AML-193 (cell line): ENCODE measurements around the gene WASL.
"Not testable (repeated sequence)": the region's sequence is repeated elsewhere in the genome, so short reads cannot be mapped to it uniquely, and the experiment has no call there.

ENCODE experiments used
- DNase-seq, 2 experiments: peaks; one replicate each; lab custom pipeline; 2025; lab: John Stamatoyannopoulos, UW

Gene WASL

GRCh38 chr7:123769371-123769770 is 20.6 kb upstream of the WASL start:
- DNase-seq: no peak

DNA sequence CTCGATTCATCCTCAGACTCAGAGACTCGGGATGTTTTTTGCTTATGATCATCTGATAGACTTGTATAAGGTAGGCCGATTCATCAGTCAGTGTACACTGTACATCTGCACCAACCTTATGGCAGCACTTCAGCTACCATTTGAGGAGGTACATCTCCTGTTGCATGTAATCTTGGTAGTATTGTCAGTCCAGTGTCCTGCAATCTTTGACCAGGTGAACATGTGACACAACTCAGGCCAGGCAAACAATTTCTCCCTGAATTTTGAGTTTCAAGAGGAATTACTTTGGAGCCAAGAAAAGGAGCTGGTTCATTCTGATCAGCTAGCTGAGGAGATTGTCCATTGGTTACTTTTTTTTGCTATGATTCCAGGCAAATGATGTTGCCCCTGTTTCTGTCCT is 19.7 kb upstream of the WASL start:
- DNase-seq: no peak

- no peak for DNase-seq
Observed at GRCh38 chr7:123763191-123763661, 14.4 kb upstream of the WASL start.

DNA sequence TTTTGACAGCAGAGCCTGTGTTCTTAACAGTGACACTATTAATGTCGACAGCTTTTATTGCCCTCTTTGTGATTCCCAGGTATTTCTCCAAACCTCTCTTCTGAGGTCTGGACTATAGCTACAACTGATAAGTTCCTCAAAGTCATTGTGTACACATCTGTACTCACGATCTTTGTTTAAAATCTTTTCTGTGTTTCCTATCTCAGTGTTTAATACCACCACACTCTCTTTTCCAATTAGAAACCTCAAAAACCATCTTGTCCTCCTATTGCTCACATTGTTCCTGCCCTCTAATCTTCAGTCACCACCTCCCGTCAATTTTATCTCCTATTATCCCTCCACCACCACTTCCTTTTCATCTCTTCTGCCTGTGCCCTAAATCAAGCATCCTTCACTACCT is 12.9 kb upstream of the WASL start:
- no peak for DNase-seq

GRCh38 chr7:123757095-123757494 is 8.3 kb upstream of the WASL start:
- no peak for DNase-seq

GRCh38 chr7:123755338-123755737 is 6.5 kb upstream of the WASL start:
- no peak for DNase-seq

DNA sequence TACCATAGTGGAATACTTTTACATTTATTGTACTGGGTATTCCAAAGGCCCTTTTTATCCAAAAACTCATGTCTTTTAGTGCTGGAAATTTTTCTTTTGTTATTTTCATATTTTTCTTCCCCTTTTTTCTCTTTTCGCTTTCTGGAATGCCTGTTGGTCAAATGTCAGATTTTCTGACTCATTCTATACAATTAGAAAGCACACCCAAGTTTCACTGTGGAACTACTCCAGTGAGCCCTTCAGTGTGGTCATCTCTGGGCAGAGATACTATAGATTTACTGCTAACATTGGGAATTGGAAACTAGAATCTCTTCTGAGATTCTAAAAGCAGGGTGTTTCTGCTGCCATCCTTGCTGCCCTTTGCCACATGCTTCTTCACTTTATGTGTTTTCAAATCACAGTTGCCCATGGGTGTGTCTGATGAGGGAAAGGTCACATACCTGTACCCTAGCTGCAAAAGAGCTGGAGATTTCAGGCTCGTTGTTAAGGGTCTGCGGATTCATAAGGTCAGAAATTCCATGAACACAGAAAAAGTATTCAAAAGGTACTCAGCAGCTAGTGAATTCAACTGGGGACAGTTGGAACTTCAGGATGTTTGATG is 5.6 kb upstream of the WASL start:
- no peak for DNase-seq

GRCh38 chr7:123752534-123752933 is 3.7 kb upstream of the WASL start:
- DNase-seq: no peak

DNA sequence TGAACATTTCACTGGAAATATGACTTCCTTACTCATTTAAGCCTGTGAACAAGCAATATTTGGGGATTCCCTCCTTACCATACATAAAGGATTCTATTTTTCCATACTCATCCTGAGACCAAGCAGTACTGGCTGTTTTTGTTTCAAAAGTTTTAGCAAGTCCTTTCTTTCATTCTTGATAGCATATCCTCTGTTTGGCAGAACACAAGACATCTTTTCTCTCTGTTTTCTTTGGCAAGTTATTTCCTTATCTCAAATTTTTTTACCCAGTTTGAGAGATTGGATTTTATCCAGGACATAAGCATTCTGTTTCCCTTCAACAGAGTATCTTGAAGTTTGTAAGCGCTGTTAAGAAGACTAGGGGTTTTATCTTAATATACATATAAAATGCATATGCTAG is 3.0 kb upstream of the WASL start:
- no peak for DNase-seq

DNA sequence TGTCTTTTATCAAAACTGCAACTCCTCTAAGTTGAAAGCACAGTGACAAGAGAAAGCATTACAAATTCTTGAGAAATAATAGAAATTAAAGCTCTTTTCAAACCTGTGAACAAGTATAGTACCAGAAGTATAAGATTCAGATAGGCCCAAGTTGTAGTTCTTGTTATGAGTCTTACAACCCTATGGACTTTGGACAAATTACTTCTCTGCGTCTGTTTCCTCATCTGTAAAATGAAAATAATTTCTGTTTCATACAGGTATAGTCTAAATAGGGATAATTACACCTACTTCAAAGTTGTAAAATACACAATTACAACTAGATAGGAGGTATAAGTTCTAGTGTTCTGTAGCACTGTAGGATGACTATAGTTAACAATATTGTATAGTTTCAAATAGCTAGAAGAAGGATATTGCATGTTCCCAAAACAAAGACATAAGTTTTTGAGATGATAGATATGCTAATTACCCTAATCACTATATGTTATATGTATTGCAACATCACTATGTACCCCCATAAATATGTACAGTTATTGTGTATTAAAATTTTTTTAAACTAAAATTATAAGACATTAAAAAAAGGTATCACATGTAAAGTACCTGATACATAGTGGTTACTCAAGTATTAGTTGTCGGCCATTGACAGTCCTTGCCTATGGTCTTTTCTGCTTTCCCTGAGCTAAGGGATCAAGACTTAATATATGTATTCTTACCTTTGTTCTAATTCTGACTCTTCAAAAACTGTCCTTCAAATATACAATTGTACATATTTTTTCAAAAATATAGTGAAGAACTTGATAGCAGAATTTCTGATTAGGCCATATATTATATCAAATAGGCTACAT is 1.8 kb upstream of the WASL start:
- DNase-seq: no peak

DNA sequence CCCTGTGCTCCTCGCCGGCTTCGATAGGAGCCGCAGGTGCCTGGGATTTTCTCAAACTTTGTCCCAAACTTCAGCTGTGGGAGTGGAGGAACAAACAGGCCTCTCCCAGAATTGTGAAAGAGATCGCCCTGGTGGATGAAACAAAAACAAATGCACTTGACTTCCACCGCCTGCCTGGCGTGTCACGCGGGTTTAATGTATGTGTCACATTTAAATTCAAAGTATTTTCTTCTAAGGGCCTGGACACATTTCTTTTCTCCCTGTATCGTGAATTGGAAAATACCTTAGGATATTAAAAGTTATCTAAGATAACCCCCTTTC is 694 bp upstream of the WASL start:
- DNase-seq: peak; percentile 62 to 63

- no peak for DNase-seq
Observed at GRCh38 chr7:123748171-123748733, 551 bp downstream of the WASL start.

- DNase-seq: peak; percentile 19 to 20
Observed at GRCh38 chr7:123747620-123748141, 1.1 kb downstream of the WASL start.

DNA sequence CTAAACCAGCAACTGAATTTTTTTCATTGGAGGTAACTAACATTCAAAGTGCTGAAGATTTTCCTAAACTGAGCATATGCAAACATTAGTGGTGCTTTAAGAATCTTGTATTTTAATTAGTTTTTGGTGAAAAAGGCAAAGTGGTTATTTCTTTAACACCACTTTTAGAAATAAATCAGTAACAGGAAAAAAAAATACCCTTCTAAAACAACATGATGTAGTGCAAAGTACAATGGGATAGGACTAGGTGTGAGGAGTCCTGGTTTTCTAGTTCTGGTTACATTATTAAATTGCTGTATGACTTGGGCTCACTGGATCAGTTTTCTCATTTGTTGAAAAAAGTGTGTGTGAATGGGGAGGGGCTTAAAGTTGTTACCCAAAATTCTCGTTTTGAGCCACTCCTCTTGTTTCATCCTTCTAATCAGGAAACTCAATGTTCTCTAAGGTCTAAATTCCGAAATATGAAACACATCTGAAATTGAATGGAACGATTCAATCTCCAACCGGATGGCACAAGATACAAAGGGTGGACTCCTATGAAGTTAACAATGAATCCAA is 1.8 kb downstream of the WASL start:
- no peak for DNase-seq

DNA sequence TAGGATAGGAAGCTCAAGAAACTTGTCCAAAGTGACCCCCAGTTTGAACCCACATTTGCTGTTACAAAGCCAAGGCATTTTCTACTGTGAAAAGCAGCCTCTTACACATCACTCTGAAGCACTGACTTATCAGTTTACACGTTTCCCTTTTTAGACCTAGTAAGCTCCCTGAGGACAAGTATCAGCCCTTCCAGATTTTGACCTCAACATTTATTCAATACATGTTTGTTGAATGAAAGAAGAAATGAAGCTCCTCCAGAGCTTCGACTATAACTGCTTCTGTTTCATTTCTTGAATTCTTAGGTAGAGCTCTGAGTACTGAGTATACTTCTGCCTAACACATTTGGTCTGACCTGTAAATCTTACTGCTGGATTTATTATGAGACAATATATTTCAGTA is 2.7 kb downstream of the WASL start:
- DNase-seq: no peak

DNA sequence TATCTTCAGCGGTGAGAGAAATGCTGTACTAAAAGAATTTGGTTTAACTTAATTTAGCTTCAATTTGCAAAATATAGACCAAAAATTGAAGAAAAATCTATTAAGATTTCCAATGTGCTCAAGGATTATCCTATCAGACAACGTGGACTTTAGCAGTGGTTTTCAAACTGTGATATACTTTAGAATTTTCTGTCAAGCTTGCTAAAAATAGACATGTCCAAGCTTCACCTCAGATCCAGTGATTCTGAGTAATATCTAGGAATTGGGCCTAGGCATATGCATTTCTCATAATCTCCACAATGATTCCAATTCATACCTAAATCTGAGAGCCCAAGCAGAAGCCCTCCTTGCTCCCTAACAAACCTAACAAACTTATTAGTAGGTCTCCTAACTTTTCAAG is 3.4 kb downstream of the WASL start:
- DNase-seq: no peak

DNA sequence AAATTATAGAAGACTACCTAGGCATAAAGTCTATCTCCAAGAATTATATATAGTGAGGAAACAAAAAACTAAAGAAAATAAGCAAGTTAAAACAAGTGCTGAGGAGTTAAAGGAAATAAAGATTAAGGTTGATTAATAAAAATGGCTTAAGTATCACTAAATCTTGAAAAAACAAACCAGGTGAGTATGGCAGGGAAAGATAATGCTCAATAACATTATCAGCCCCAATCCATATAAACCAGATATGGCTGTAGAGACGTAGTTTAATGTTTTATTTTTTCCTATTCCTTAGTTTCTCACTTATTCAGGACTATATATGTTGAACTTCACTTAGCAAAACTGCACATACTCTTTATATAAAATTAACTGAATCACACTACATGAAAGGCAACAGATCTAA is 4.4 kb downstream of the WASL start:
- DNase-seq: no peak

DNA sequence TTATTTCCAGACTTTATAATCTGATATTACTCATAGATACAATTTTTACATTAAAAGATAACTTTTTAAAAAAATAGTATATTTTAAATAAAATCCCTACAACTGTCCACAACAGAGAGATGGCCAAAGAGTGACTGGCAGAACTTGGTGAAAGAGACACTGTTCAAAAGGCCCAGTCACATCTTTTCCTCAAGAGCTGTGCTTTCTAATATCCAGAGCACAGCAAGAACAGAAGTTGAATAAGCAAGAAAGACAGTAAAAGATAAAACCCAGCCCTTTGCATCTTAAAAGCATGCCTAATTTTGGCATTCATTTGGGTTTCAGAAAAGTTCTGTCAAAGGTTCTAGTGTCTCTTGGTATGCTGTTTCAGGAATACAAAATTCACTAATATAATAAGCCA is 6.9 kb downstream of the WASL start:
- no peak for DNase-seq

DNA sequence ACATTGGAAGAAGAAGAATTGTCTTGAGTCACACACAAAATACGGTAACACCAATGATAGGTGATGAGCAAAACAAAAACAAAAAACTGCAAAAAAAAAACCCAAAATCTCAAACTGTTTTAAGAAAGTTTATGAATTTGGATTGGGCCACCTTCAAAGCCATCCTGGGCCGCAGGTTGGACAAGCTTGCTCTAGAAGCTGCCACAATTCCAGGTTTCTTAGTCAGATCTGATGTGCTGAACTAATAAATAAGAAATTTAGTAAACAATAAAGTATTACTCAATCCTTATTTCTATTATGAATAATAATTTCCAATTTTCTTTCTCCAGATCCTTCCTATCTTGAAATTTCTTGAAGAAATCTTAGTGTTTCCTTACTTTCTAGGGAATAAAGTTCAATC is 10.0 kb downstream of the WASL start:
- DNase-seq: no peak

GRCh38 chr7:123738356-123738755 is 10.4 kb downstream of the WASL start:
- no peak for DNase-seq

- not testable (repeated sequence) for DNase-seq
Observed at GRCh38 chr7:123737168-123737674, 11.6 kb downstream of the WASL start.

- DNase-seq: no peak
Observed at GRCh38 chr7:123735539-123735938, 13.3 kb downstream of the WASL start.

GRCh38 chr7:123734498-123734897 is 14.3 kb downstream of the WASL start:
- DNase-seq: no peak
